PC-3 (cell line): Measurements from ENCODE around the gene ITCH. TPM values are rescaled to one million over a fixed set of nuclear protein-coding genes. Genes with fewer than 3 reads are reported as not detected.

Experiments
- ATAC-seq: fragments of 200-7000 bp; cut with Tn5 transposase; 2 replicates; pipeline ENCODE4 v1.9.1; 2020; ENCODE audit warnings: mild to moderate bottlenecking, moderate library complexity
- BruUV-seq: library from RNA; stranded (reverse); fragments of 400-500 nt; replicated peaks from 2 replicates; lab custom pipeline; 2021; lab: Mats Ljungman, UMichigan
- CTCF ChIA-PET: fragments of 300-600 bp; sonication (Branson Sonifier 250); formaldehyde crosslinking; loops from one replicate; lab custom pipeline; 2022; ENCODE audit warnings: antibody characterized with exemption; lab: Charles Lee
- POLR2A ChIA-PET: fragments of 300-600 bp; sonication (Branson Sonifier 250); formaldehyde crosslinking; loops from one replicate; lab custom pipeline; 2022; ENCODE audit warnings: antibody characterized with exemption; ENCODE audit not compliant: unreplicated experiment; lab: Charles Lee
- DNase-seq: peaks from one replicate; pipeline ENCODE4 v3.0.0-alpha.2; 2015
- H2AFZ ChIP-seq: fragments of 300-600 bp; sonication (generic); 2 replicates; pipeline ENCODE4 v1.6.0; 2016; ENCODE audit warnings: antibody characterized with exemption, low read length
- H3F3A ChIP-seq: fragments of 300-600 bp; sonication (generic); one replicate; pipeline ENCODE4 v1.6.0; 2017; ENCODE audit warnings: antibody characterized with exemption, low read length, control low read depth, mild to moderate bottlenecking; ENCODE audit not compliant: unreplicated experiment
- H3K27ac ChIP-seq: fragments of 300-600 bp; sonication (generic); 2 replicates; pipeline ENCODE4 v1.5.1; 2016; ENCODE audit warnings: mild to moderate bottlenecking, low read length
- H3K27me3 ChIP-seq: fragments of 300-600 bp; sonication (generic); 2 replicates; pipeline ENCODE4 v1.6.1; 2016; ENCODE audit warnings: low read length, mixed read lengths
- H3K36me3 ChIP-seq: fragments of 300-600 bp; sonication (generic); 2 replicates; pipeline ENCODE4 v1.6.1; 2016; ENCODE audit warnings: low read depth, mixed run types, low read length, mixed read lengths
- H3K4me1 ChIP-seq: fragments of 300-600 bp; sonication (generic); 2 replicates; pipeline ENCODE4 v1.5.1; 2016; ENCODE audit warnings: low read length; ENCODE audit not compliant: insufficient read depth
- H3K4me2 ChIP-seq: fragments of 300-600 bp; sonication (generic); 2 replicates; pipeline ENCODE4 v1.6.0; 2016; ENCODE audit warnings: low read length
- H3K4me3 ChIP-seq: fragments of 300-600 bp; sonication (generic); 2 replicates; pipeline ENCODE4 v1.5.1; 2016; ENCODE audit warnings: mild to moderate bottlenecking, low read length, mixed read lengths
- H3K79me2 ChIP-seq: fragments of 300-600 bp; sonication (generic); 2 replicates; pipeline ENCODE4 v1.6.1; 2017; ENCODE audit warnings: low read length, mixed read lengths
- H3K9ac ChIP-seq: fragments of 300-600 bp; sonication (generic); 2 replicates; pipeline ENCODE4 v1.6.0; 2016; ENCODE audit warnings: mild to moderate bottlenecking, low read length
- H3K9me2 ChIP-seq: fragments of 300-600 bp; sonication (generic); replicated peaks from 2 replicates; pipeline ENCODE4 v1.6.1; 2016; ENCODE audit warnings: mixed run types, low read length, mixed read lengths
- H3K9me3 ChIP-seq: fragments of 300-600 bp; sonication (generic); 2 replicates; pipeline ENCODE4 v1.6.1; 2016; ENCODE audit warnings: low read length, mixed read lengths
- H4K20me1 ChIP-seq: fragments of 300-600 bp; sonication (generic); 2 replicates; pipeline ENCODE4 v1.6.1; 2016; ENCODE audit warnings: low read length, mixed read lengths
- CTCF ChIP-seq: fragments of 300-600 bp; sonication (generic); conservative IDR thresholded peaks from 2 replicates; pipeline ENCODE4 v1.5.1; 2017; ENCODE audit warnings: antibody characterized with exemption, low read depth, mild to moderate bottlenecking, low read length
- EZH2 ChIP-seq: fragments of 300-600 bp; sonication (generic); IDR thresholded peaks from one replicate; pipeline ENCODE4 v1.6.1; 2017; ENCODE audit warnings: antibody characterized with exemption, mild to moderate bottlenecking, low read length; ENCODE audit not compliant: unreplicated experiment
- EZH2phosphoT487 ChIP-seq: fragments of 300-600 bp; sonication (generic); IDR thresholded peaks from 2 replicates; pipeline ENCODE4 v1.6.1; 2018; ENCODE audit warnings: mild to moderate bottlenecking, antibody characterized with exemption, low read length, borderline replicate concordance
- intact Hi-C: fragments of 100-400 bp; cut with micrococcal nuclease; formaldehyde crosslinking; loops from 2 replicates; pipeline ENCODE4 v1.9.0; 2023
- total RNA-seq: library from RNA; depleted of rRNA; stranded (reverse); fragments of >200 nt; gene quantifications from 2 replicates; pipeline ENCODE4 v1.2.3, GENCODE V29; 2014

Gene ITCH
- total RNA-seq, 1 experiment from 2014 or later: 54.8 TPM

DNA sequence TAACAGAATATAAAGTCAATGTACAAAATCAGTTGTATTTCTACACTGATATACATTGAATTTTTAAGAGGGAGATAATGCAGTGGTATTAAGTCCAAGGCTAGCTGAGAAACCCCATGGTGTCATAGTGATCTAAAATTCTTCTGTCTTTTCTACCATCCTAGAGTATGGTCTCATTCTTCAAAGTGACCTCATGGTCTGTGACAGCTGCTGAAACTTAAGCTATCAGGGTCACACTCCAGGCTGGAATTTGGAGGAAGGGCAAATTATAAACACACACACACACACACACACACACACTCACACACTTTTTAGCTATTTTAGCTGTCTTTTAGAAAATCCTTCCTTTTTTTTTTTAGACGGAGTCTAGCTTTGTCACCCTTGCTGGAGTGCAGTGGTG is 105.9 kb downstream of the ITCH start:
- BruUV-seq: no TSS peak
- CTCF ChIA-PET: no interaction called here
- ATAC-seq: no peak
- intact Hi-C loops: no loop called here
- no peak overlapping the region for H3K4me2 ChIP-seq
- peaks cover 7% of the 10 kb centered on the region; the same call in 1 of the 2 replicates for H3K4me1 ChIP-seq
- H3F3A ChIP-seq: peaks cover 7% of the 10 kb centered on the region
- DNase-seq: no peak
- POLR2A ChIA-PET: interaction anchor here (0.6 kb wide), 1 partner anchor 219 kb away, joined by 4 read pairs; no protein-coding TSS in a partner anchor
- H4K20me1 ChIP-seq: no peaks in the 10 kb centered on the region
- H2AFZ ChIP-seq: no peak overlapping the region
- no peaks in the 10 kb centered on the region for H3K9me2 ChIP-seq
- no peak for TF ChIP-seq CTCF
- no peak for TF ChIP-seq EZH2phosphoT487
- no peak overlapping the region for H3K27ac ChIP-seq
- no peaks in the 10 kb centered on the region for H3K27me3 ChIP-seq
- H3K36me3 ChIP-seq: peaks cover 25% of the 10 kb centered on the region
- H3K79me2 ChIP-seq: no peaks in the 10 kb centered on the region; the same call in 1 of the 2 replicates
- H3K9ac ChIP-seq: no peak overlapping the region
- H3K9me3 ChIP-seq: no peaks in the 10 kb centered on the region
- no peak overlapping the region for H3K4me3 ChIP-seq

DNA sequence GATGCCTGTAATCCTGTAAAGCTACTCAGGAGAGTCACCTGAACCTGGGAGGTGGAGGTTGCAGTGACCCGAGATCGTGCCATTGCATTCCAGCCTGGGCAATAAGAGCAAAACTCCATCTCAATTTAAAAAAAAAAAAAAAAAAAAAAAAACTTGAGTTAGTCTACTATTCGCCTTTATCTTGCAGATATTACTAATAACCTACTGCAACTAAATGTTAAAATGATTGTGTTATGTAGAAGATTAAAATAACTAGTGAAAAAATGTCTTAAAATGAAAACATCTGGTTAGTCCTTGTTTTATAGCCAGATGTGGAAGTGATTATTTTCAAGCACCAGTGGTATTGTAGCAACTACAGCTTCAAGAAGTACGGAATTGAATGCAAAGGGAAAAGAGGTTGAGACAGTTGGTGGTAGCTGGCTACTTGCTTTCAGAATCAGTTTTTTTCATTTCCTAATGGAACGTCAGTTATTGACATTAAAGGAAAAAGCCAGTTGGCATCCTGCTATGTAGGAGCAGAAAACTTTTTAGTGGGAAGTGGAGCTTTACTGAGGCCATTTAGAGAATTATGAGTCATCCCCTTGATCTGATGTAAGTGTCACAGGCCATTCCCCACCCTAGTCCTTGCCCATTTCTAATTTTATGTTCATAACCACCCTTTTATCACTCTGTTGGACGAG is 109.3 kb downstream of the ITCH start:
- H3K9ac ChIP-seq: no peak overlapping the region
- BruUV-seq: no TSS peak
- H3K4me3 ChIP-seq: no peak overlapping the region
- no peaks in the 10 kb centered on the region for H3K79me2 ChIP-seq
- no peaks in the 10 kb centered on the region for H3F3A ChIP-seq
- H4K20me1 ChIP-seq: 0 out of 2 replicates have a peak, but pooled peaks cover 3% of the 10 kb centered on the region
- no peaks in the 10 kb centered on the region for H3K9me3 ChIP-seq
- H2AFZ ChIP-seq: no peak overlapping the region
- ChIA-PET CTCF (interaction anchor here (0.6 to 2.1 kb wide), 3 partner anchors 8 to 160 kb away, joined by 3 to 10 read pairs (median 6); no protein-coding TSS in a partner anchor), POLR2A (interaction anchor here (1.1 kb wide), 1 partner anchor 43 kb away, joined by 3 read pairs; no protein-coding TSS in a partner anchor)
- no peak overlapping the region for H3K4me2 ChIP-seq
- H3K4me1 ChIP-seq: peaks cover 7% of the 10 kb centered on the region; the same call in 1 of the 2 replicates
- H3K27me3 ChIP-seq: no peaks in the 10 kb centered on the region
- DNase-seq (peak; percentile 23), ATAC-seq (peak; percentile 66)
- intact Hi-C loops: loop anchor here (2.0 kb wide), 1 partner anchor 50 kb away; no protein-coding TSS in a partner anchor
- no peak for TF ChIP-seq CTCF
- TF ChIP-seq EZH2phosphoT487: no peak
- no peak for TF ChIP-seq EZH2
- no peaks in the 10 kb centered on the region for H3K9me2 ChIP-seq
- H3K36me3 ChIP-seq: peaks cover 19% of the 10 kb centered on the region
- H3K27ac ChIP-seq: no peak overlapping the region
